ENCODE results near the gene RPN1. TPM values are rescaled to one million over a fixed set of nuclear protein-coding genes. Genes with fewer than 3 reads are reported as not detected.
"Not testable (repeated sequence)": the region's sequence is repeated elsewhere in the genome, so short reads cannot be mapped to it uniquely, and the experiment has no call there.

RPN1 gene
- total RNA-seq, 1 donor from 2014 or later, result 285 TPM

GRCh38 chr3:128667641-128668040 is 17.0 kb upstream of the RPN1 start:
- no peak for DNase-seq (ENCODE audit: low read depth)
- TF ChIP-seq, protein P1, sequence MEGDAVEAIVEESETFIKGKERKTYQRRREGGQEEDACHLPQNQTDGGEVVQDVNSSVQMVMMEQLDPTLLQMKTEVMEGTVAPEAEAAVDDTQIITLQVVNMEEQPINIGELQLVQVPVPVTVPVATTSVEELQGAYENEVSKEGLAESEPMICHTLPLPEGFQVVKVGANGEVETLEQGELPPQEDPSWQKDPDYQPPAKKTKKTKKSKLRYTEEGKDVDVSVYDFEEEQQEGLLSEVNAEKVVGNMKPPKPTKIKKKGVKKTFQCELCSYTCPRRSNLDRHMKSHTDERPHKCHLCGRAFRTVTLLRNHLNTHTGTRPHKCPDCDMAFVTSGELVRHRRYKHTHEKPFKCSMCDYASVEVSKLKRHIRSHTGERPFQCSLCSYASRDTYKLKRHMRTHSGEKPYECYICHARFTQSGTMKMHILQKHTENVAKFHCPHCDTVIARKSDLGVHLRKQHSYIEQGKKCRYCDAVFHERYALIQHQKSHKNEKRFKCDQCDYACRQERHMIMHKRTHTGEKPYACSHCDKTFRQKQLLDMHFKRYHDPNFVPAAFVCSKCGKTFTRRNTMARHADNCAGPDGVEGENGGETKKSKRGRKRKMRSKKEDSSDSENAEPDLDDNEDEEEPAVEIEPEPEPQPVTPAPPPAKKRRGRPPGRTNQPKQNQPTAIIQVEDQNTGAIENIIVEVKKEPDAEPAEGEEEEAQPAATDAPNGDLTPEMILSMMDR (conservative IDR thresholded peaks at IDR 0.05; ENCODE audit: low read depth, low read length), result no peak
- no peak overlapping the region for H3K4me3 ChIP-seq (ENCODE audit: low read depth, low read length)

DNA sequence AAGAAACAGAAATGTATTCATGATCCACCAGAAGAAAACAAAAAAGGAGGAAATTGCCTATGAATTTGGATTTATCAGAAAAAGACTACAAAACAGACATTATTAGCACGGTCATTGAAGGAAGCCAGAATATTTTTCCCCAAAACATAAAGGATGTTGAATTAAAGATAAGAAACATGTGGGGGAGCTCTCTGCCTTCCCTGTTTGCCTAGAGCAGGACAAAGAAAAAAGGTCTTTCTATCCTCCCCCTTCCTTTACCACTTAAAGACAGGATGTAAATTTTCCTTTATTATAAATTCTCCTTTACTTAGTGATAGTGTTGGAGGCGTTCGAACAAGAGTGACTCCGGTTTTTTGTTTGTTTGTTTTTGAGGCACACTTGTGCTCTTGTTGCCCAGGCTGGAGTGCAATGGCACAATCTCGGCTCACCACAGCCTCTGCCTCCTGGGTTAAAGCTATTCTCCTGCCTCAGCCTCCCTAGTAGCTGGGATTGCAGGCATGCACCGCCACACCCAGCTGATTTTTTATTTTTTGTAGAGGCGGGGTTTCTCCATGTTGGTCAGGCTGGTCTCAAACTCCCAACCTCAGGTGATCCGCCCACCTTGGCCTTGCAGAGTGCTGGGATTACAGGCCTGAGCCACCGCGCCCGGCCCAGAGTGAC is 14.9 kb upstream of the RPN1 start:
- TF ChIP-seq, protein P1 (conservative IDR thresholded peaks at IDR 0.05; ENCODE audit: low read depth, low read length), result no peak
- DNase-seq (ENCODE audit: low read depth), result no peak
- no peak overlapping the region for H3K4me3 ChIP-seq (ENCODE audit: low read depth, low read length)

DNA sequence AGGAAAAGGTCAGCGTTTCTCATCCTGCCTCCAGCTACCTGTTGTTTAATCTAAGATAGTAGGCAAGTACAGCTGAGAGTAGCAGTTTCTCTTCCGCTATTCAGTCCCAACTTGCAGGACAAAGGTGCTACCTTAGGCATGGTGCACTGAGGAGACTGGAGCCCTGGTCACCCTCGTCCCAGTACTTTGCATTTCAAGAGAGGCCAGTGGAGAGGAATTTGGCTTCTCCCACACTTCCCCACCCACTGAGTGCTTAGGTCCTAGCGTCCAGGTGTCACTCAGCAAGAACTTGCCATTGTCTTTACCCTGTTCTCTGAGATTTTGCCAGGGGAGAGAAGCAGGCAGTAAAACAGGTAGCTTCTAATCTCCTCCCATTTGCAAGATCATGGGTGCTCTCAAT is 12.5 kb upstream of the RPN1 start:
- no peak for DNase-seq (ENCODE audit: low read depth)
- TF ChIP-seq, protein P1 (conservative IDR thresholded peaks at IDR 0.05; ENCODE audit: low read depth, low read length), result no peak

DNA sequence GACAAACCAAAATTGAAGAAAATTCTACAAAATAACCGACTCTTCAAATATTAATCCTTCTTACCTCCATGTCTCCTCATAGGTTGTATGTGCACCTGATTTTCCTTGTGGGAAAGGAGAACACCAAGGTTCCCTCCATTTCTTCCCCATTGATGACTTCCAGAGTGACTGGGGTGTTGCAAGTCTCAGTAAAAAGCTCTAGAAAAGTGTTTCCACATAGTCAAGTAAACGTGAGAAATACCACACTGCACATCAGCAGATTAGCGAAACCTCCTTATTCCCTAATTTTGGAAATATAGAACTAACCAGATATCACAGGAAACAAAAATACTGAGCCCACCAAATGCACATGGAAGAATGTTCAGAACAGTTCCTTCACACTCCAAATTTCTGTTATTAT is 4.9 kb upstream of the RPN1 start:
- TF ChIP-seq, protein P1 (conservative IDR thresholded peaks at IDR 0.05; ENCODE audit: low read depth, low read length), result no peak
- no peak overlapping the region for H3K4me3 ChIP-seq (ENCODE audit: low read depth, low read length)
- no peak for DNase-seq (ENCODE audit: low read depth)

More for the DNA sequence above, 12.5 kb upstream of the RPN1 start:
- no peak overlapping the region for H3K4me3 ChIP-seq (ENCODE audit: low read depth, low read length)

DNA sequence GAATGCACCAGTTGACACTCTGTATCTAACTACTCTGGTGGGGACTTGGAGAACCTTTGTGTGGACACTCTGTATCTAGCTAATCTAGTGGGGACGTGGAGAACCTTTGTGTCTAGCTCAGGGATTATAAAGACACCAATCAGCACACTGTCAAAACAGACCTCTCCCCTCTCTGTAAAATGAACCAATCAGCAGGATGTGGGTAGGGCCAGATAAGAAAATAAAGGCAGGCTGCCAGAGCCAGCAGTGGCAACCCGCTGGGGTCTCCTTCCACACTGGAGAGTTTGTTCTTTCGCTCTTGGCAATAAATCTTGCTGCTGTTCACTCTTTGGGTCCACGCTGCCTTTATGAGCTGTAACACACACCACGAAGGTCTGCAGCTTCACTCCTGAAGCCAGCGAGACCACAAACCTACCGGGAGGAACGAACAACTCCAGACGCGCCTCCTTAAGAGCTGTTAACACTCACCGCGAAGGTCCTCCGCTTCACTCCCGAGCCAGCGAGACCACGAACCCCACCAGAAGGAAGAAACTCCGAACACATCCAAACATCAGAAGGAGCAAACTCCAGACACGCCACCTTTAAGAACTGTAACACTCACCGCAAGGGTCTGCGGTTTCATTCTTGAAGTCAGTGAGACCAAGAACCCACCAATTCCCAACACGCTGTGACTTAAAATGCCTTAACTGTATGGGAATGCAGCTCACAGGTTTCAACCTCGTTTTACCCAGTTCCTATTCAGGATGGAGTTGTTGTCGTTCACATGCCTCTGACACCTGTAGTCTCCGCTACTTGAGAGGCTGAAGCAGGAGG is 3.6 kb upstream of the RPN1 start:
- H3K4me3 ChIP-seq (ENCODE audit: low read depth, low read length), result peak overlapping the region; percentile 51
- DNase-seq (ENCODE audit: low read depth), result not testable (repeated sequence)

- not testable (repeated sequence) for DNase-seq (ENCODE audit: low read depth); H3K4me3 ChIP-seq (ENCODE audit: low read depth, low read length)
These were observed 2.9 kb upstream of the RPN1 start for GRCh38 chr3:128653383-128653992.

DNA sequence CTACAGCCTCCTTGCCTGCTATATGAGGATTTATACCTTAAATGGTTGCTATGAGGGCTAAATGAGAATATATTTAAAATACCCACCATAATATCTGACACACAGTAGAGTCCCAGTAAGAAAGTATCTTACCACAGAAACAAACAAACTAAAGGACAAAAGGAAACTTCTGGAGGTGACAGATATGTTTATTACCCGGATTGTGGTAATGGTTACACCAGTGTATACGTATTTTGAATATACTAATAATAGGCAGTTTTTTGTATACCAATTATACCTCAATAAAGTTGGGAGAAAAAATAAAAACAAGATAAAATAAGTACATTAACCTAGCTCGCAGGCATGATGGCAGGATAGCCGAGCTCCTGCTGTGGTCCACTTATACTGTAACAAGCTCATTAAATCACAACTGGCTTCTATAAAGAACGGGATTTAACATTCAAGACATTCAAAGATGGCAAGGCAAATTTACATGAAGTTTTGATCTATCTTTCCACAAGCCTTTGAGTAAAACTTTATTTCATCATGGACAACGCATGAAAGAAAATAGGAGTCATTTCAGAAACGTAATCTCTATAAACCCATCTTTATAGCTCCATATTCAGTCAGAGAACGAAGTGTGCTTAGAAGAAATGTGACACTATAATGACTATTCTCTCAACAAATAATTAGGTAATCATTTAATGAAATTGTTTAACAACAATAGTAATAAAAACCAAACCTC is 1.5 kb downstream of the RPN1 start:
- H3K4me3 ChIP-seq (ENCODE audit: low read depth, low read length), result peak overlapping the region; percentile 88
- no peak for DNase-seq (ENCODE audit: low read depth)
- TF ChIP-seq, protein P1 (conservative IDR thresholded peaks at IDR 0.05; ENCODE audit: low read depth, low read length), result no peak
